Measurements from ENCODE around the gene DKC1. TPM values are rescaled to one million over a fixed set of nuclear protein-coding genes. Genes with fewer than 3 reads are reported as not detected.

DKC1 gene
- total and polyA plus RNA-seq, 10 donors: 32.0 to 54.4 (median 39.0) TPM

GRCh38 chrX:154818916-154819770 is 56.5 kb downstream of the DKC1 start:
- no peaks in the 10 kb centered on the region for H3K36me3 ChIP-seq
- no peaks in the 10 kb centered on the region for H3K9me3 ChIP-seq
- 64 to 77% (median 69%) methylated on average over 9 to 11 of the region's 11 CpGs for WGBS, 5 donors
- intact Hi-C loops (cut with DNase I; ENCODE audit: low total_unique reads): no loop called here
- peak overlapping the region in 3 of 8 donors; percentile 13 to 54 (median 25) for H3K27ac ChIP-seq
- TF ChIP-seq POLR2AphosphoS5 (IDR thresholded peaks at IDR 0.05) (no peak), POLR2A (IDR thresholded peaks at IDR 0.05) (no peak), CTCF (IDR thresholded peaks at IDR 0.05 in 8 of 11, conservative IDR thresholded peaks at IDR 0.05 in 3 of 11) (no peak)
- no peak overlapping the region for H3K4me3 ChIP-seq
- no peaks in the 10 kb centered on the region for H3K4me1 ChIP-seq
- no peak for DNase-seq
- H3K27me3 ChIP-seq (replicated peaks in 1 of 7): no peaks in the 10 kb centered on the region

GRCh38 chrX:154819771-154820341 is 57.2 kb downstream of the DKC1 start:
- Histone ChIP-seq H3K4me3 (no peak overlapping the region), H3K27me3 (replicated peaks in 1 of 7) (no peaks in the 10 kb centered on the region), H3K9me3 (no peaks in the 10 kb centered on the region), H3K36me3 (no peaks in the 10 kb centered on the region), H3K27ac (peak overlapping the region in 3 of 8 donors; percentile 13 to 54 (median 25)), H3K4me1 (no peaks in the 10 kb centered on the region)
- DNase-seq: no peak
- 69 to 87% (median 78%) methylated on average over 7 of the region's 7 CpGs for WGBS, 5 donors
- intact Hi-C loops (cut with DNase I; ENCODE audit: low total_unique reads): no loop called here
- TF ChIP-seq POLR2AphosphoS5 (IDR thresholded peaks at IDR 0.05) (no peak), POLR2A (IDR thresholded peaks at IDR 0.05) (no peak), CTCF (IDR thresholded peaks at IDR 0.05 in 8 of 11, conservative IDR thresholded peaks at IDR 0.05 in 3 of 11) (no peak)

GRCh38 chrX:154821523-154821922 is 58.9 kb downstream of the DKC1 start:
- Histone ChIP-seq H3K9me3 (no peaks in the 10 kb centered on the region), H3K27me3 (replicated peaks in 1 of 7) (no peaks in the 10 kb centered on the region), H3K4me3 (no peak overlapping the region), H3K4me1 (no peaks in the 10 kb centered on the region), H3K36me3 (no peaks in the 10 kb centered on the region), H3K27ac (no peak overlapping the region)
- DNase-seq: no peak
- intact Hi-C loops (cut with DNase I; ENCODE audit: low total_unique reads): no loop called here
- TF ChIP-seq POLR2AphosphoS5 (IDR thresholded peaks at IDR 0.05): no peak
- no peak for TF ChIP-seq CTCF (IDR thresholded peaks at IDR 0.05 in 8 of 11, conservative IDR thresholded peaks at IDR 0.05 in 3 of 11)
- no peak for TF ChIP-seq POLR2A (IDR thresholded peaks at IDR 0.05)

GRCh38 chrX:154822029-154822428 is 59.4 kb downstream of the DKC1 start:
- intact Hi-C loops (cut with DNase I; ENCODE audit: low total_unique reads): no loop called here
- TF ChIP-seq POLR2AphosphoS5 (IDR thresholded peaks at IDR 0.05) (no peak), POLR2A (IDR thresholded peaks at IDR 0.05) (no peak), CTCF (IDR thresholded peaks at IDR 0.05 in 8 of 11, conservative IDR thresholded peaks at IDR 0.05 in 3 of 11) (no peak)
- Histone ChIP-seq H3K27me3 (replicated peaks in 1 of 7) (no peaks in the 10 kb centered on the region), H3K27ac (no peak overlapping the region), H3K9me3 (no peaks in the 10 kb centered on the region), H3K36me3 (no peaks in the 10 kb centered on the region), H3K4me1 (peaks cover 0 to under 1% (median 0%) of the 10 kb centered on the region in 6 donors), H3K4me3 (no peak overlapping the region)
- WGBS, 5 donors: 77 to 93% (median 92%) methylated on average over 3 of the region's 3 CpGs
- DNase-seq: no peak
